HEK293T (cell line): Measurements from ENCODE around the gene EXOSC7.

Source experiments
- BHLHE40 ChIP-seq: fragments of 450-650 bp; IDR thresholded peaks from 2 replicates; pipeline ENCODE4 v1.6.1; 2016; ENCODE audit warnings: mild to moderate bottlenecking, moderate library complexity, borderline replicate concordance
- LEF1 ChIP-seq: fragments of 450-650 bp; IDR thresholded peaks from 2 replicates; pipeline ENCODE4 v1.6.1; 2017; ENCODE audit warnings: mild to moderate bottlenecking, borderline replicate concordance
- SUZ12 ChIP-seq: fragments of 450-650 bp; IDR thresholded peaks from 2 replicates; pipeline ENCODE4 v1.6.1; 2016; ENCODE audit warnings: mild to moderate bottlenecking
- ZNF384 ChIP-seq: fragments of 450-650 bp; IDR thresholded peaks from 2 replicates; pipeline ENCODE4 v1.6.1; 2016

GRCh38 chr3:44929782-44930181, 46.3 kb upstream of the EXOSC7 start:
- no peak for TF ChIP-seq LEF1
- no peak for TF ChIP-seq SUZ12
- no peak for TF ChIP-seq ZNF384
- no peak for TF ChIP-seq BHLHE40
